Measurements from ENCODE around the gene PDILT.
"Not testable (repeated sequence)": the region's sequence is repeated elsewhere in the genome, so short reads cannot be mapped to it uniquely, and the experiment has no call there.

Gene PDILT

DNA sequence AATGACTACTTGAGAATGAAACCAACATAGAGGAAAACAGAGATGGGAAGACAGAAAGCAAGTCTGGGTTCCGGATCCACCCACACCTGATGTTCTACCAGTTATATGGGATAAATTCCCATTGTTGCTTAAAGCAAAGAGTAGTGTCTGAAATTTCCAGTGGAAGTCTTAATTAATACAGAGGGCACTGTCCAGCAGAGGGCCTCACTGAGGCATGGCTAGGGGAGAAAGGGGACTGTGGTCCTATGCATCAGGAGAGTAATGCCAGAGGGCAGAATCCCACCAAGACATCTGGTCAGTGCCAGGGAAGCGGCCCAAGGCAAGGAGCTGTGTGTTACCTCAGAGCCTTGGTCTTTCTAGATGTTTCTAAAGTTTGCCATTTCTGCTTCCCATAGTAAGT is 44.5 kb downstream of the PDILT start:
- DNase-seq, result no peak

- no peak for DNase-seq
These were observed 49.3 kb downstream of the PDILT start for GRCh38 chr16:20355114-20355782.

DNA sequence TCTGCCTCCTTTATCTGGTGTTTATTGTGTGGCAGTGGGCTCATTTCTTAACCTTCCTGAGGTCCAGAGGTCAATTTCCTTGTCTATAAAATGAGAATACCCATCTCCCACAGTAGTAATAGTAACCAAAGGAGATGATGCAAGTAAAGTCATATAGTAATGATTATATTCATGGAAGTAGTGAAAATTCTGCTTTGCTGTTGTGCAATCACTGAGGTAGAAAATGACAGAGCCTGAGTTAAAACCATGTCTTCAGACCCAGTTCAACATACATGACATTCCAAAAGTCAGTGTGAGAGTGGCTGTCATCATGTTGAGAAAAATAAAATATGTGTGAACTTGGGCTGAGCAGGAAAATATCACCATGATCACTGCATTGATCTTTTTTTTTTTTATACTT is 51.2 kb downstream of the PDILT start:
- no peak for DNase-seq

DNA sequence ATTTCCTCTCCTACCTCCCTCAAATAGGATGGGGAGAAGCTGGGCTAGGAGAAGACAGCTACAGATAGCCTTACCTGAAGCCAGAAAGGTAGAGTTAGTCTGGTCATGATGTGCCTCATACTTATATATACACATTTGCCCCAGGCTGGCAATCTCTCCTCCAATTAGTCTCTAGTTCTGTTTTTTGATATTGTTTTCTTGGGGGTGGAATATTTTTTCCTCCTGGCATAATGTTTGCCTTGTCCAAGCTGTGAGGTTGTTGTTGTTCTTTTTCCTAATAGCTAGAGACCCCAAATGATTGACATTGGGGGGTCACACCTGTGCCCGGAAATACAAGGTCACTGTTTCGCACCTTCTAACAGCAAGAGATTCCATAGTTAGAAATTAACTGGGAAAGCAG is 51.9 kb downstream of the PDILT start, which contains the start of gene UMOD:
Gene UMOD (minus strand): TSS at position 101 of the 400 bp plus-strand sequence. CDS start 1,978 bp downstream, outside the sequence.
- DNase-seq, result no peak

DNA sequence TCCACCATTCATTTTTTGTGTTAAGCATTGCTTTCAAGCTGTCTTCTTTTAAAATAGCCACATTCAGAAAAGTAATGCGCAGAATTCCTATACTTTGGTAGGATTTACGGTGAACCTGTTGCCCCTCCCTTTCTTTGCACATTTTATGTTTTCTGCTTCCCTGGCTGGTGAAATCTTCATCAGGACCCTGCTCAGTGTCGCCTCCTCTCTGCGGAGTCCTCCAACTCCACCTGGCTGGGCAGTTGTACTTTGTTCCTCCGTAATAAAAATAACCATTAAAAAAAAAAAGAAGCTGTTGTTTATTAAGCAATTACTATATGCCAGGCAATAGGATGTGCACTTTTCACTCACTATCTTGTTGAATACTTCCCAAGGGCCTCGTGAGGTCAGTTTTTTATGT is 54.9 kb downstream of the PDILT start:
- DNase-seq, result no peak

- DNase-seq, result no peak
These were observed 56.0 kb downstream of the PDILT start for GRCh38 chr16:20348365-20349185.

- DNase-seq, result no peak
These were observed 56.7 kb downstream of the PDILT start for GRCh38 chr16:20347666-20348364.

GRCh38 chr16:20344611-20345010 is 59.9 kb downstream of the PDILT start:
- no peak for DNase-seq

DNA sequence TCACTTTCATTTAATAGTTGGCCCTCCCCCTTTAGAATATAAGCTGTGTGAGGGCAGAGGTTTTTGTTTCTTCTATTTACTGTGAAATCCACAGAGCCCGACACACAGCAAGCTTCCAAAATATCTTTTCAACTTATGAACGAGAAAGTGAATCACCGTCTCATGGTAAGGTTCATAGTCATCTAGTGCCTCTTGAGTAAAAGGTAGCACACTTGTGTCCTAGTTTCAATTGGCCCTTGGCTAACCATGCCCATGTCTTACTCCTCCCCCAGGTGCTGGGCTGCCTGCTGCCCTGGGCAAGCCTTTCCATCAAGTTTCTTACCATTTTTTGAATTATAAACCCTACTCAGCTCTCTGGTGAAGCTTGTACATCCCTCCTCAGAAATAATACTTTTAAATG is 64.8 kb downstream of the PDILT start:
- DNase-seq, result no peak

DNA sequence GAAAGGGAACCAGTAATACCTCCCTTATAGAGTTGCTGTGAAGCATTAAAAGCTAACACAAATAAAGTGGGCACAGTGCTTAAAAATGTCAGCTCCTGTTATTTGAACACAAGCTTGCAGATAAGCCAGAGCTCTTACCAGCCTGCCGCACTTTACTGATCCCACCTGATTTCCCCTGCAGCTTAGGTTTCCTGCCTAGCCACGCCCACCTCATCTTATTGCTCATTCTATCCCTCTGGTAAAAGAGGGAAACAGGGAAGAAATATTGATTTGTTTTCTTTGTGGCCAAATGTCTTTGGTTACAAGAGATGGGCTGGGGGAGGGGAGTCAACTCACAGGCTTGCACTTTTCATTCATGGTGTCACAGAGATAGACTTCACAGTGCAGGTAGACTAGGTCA is 67.6 kb downstream of the PDILT start:
- DNase-seq, result no peak

- DNase-seq, result no peak
These were observed 70.1 kb downstream of the PDILT start for GRCh38 chr16:20334396-20334795.

DNA sequence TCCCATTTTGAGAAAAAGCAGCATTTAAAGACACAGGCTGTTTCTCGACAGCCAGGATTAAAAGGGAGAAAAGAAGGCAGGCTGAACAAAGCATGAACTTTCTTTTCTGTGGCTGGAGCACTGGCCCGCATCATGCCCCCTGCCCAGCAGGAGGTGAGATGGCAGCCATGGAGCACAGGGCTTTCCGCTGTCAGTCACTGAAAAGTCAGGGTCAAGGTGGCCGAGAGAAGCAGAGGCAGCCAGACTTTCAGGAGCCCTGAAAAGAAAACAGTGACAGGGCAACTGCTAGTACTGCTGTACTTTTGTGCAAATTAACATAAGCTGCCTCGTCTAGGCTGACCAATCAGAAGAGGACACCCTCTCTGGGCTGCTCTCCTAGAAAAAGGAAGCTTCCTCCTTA is 71.4 kb downstream of the PDILT start:
- DNase-seq, result no peak

DNA sequence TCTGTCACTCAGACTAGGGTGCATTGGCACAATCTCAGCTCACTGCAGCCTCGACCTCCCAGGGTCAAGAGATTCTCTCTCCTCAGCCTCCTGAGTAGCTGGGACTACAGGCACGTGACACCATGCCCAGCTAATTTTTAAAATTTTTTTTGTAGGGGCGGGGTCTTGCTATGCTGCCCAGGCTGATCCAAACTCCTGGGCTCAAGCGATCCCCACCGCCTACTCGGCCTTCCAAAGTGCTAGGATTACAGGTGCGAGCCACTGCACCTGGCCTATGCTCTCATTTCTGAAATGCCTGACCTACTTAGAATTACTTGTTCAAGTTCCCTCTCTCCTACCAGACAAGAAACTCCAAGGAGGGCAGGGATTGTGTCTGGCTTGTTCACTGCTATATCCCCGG is 72.1 kb downstream of the PDILT start:
- no peak for DNase-seq

DNA sequence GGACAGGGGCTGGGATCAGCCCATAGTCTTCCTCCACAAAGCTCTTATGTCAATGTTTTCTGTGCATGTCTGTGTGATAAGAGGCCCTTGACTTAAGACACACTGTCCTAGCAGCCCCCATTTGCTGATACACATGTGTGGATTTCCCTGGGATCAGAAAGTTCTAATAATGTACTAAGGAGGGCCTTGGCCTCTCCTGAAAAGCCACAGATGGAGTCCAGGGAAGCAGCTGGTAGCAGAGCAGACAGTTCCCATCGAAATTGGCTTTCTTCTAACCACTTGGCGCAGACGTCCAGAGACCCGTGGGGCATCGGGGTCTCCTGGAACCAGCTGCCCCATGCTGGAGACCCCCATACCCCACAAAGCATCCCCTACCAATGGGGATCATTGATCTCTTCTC is 72.9 kb downstream of the PDILT start:
- DNase-seq, result no peak

- DNase-seq, result no peak
These were observed 75.0 kb downstream of the PDILT start for GRCh38 chr16:20329392-20330138.

DNA sequence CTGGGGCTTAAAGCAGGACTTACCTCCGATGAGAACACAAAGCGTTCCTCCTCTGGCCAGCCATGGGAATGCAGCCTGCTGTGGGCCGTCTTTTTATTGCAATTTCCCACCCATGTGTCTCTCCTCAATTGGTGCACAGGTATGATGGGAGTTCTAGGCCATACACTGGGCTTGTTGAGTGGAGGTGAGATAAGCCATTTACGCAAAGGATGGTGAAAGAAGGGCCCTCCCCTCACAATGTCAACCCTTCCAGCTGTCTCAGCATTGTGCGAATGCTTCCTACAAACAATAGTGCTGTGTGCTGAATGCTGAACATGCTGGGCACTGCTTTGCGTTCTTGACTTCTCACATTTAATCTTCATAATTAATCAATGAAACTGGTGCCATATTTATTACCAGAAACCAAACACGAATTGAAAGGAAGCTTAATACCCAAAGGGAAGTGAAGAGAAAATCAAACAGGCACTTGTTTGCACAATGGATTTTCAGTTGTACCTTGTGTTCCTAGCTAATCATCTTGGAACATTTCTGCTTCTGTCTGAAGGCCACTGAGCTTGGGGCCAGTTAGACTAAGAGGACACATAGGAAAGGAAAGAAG is 77.0 kb downstream of the PDILT start, which contains the start of gene GP2:
Gene GP2 (minus strand): TSS at position 70 of the 598 bp plus-strand sequence. CDS start 1,082 bp downstream, outside the sequence.
- no peak for DNase-seq

DNA sequence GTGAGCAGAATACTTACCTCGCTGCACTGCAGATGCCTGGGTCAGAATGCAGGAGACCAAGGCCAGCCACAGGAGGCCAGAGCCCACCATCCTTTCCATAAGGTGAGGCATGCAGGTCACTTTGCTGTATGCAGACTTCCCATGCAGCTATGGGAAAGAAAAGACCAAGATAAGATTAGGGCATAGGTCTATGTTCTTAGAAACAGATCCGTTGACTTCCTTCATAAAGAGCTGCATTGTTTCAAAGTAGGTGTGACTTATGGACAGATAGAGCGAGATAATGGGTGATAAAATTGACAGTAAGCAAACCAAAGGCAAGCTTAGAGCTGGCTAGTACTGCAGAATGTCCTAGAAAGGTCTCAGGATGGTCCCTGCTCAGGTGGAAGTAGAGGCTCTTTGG is 78.2 kb downstream of the PDILT start:
- DNase-seq, result no peak

DNA sequence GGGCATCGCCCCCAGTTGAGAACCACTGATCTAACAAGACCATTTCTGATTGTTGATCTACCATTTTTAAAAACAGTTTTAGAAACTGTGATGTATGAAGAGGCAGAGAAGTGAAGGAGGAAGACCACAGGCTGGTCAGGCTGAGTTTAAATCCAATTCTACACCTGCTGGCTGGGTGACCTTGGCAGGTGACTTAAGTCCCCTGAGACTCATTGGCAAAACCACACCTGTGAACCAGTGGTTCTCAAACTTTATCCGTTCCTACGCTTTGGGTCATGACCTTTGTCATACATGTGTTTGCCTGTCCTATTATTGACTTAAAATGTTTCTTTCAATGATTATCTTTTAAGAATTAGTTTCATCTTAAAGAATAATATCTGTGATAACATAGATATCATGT is 79.5 kb downstream of the PDILT start:
- no peak for DNase-seq

DNA sequence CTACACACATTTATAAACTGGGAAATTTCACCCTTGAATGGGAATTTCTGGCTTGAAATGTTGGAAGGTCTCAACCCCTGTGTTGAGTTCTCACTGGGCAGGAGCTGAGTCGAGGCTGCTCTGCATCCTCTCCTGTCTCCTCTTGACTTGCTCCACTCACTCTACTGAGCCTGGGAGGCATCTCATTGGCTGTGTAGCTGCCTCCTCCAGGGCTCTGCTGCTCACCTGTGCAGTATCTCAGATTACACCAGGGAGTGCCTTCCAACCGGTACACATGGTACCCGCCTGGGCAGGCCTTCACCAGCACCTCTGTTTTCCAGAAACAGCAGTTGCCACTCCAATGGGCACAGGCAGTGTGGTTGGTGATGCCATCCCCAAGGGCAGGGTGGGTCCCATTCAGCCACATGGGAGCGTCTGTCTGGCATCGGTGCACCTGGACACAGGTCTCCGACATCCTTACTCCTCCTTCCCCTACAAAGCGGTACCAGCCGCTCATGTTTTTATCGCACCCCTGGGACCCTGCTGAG is 80.9 kb downstream of the PDILT start:
- no peak for DNase-seq

GRCh38 chr16:20322696-20323095 is 81.8 kb downstream of the PDILT start:
- no peak for DNase-seq

- DNase-seq, result no peak
These were observed 82.9 kb downstream of the PDILT start for GRCh38 chr16:20321671-20322070.

GRCh38 chr16:20321051-20321450 is 83.5 kb downstream of the PDILT start:
- not testable (repeated sequence) for DNase-seq

All from inflammatory macrophage treated with lipopolysaccharide for 4 hours (primary cell).